ENCODE results near the gene RBKS.
A peak's percentile ranks its signal among the peaks of the same experiment; 100 is the strongest.
"Not testable (repeated sequence)": the region's sequence is repeated elsewhere in the genome, so short reads cannot be mapped to it uniquely, and the experiment has no call there.

The RBKS gene

DNA sequence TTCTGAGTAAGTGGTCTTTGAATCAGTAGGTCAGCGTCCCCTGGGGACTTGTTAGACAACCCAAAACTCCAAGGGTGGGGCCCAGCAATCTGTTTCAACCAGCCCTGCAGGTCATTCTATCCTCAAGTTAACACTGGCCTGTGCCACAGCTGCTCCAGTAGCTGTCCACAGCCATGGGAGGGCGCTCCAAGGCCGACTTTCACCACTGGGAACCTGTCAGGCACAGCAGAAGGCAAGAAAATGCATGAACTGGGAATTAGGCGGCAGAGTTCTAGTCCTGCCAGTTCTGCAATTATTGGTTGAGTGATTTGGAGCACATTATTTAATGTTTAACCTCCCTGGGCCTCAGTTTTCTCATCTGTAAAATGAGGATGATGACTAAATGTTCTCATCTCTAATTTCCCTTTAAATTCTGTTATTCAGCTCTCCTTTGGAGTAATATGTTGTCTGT is 136.0 kb downstream of the RBKS start:
- TF ChIP-seq, protein P1, sequence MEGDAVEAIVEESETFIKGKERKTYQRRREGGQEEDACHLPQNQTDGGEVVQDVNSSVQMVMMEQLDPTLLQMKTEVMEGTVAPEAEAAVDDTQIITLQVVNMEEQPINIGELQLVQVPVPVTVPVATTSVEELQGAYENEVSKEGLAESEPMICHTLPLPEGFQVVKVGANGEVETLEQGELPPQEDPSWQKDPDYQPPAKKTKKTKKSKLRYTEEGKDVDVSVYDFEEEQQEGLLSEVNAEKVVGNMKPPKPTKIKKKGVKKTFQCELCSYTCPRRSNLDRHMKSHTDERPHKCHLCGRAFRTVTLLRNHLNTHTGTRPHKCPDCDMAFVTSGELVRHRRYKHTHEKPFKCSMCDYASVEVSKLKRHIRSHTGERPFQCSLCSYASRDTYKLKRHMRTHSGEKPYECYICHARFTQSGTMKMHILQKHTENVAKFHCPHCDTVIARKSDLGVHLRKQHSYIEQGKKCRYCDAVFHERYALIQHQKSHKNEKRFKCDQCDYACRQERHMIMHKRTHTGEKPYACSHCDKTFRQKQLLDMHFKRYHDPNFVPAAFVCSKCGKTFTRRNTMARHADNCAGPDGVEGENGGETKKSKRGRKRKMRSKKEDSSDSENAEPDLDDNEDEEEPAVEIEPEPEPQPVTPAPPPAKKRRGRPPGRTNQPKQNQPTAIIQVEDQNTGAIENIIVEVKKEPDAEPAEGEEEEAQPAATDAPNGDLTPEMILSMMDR (IDR thresholded peaks at IDR 0.05; ENCODE audit: extremely low read depth, missing control alignments) = peak; percentile 90
- DNase-seq (ENCODE audit: low spot score) = peak; percentile 69

DNA sequence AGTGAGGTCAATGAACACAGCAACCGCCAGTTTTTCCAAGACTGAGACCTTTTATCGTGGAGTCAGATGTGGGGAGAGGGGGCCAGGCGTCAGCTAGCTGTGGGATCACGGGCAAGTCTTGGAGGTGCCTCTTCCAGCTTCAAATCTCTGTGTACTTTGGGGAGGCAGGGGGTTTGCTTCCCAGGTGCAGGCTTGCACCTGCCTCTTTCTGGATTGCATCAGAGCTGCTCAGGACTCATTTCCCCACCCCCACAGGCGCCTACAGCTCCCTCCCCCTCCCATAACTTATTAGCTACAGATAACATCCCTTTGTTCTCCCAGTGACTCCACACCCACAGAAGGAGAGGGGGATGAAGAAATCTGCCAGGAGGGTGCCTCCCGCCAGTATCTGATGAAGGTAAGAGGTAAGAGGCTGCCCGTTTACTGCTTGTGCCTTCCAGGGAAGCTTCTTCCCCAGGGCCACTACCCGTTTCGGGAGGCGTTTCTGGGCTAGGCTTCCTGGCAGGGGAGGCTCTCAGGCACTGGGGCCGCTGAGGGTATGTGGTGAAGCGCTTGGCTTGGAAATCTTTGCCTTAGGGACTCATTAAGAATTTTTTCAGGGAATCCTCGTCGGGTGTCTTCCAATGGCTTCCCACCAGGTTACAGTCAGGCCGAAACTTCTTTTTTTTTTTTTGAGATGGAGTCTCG is 137.5 kb downstream of the RBKS start:
- no peak for DNase-seq (ENCODE audit: low spot score)
- TF ChIP-seq, protein P1 (IDR thresholded peaks at IDR 0.05; ENCODE audit: extremely low read depth, missing control alignments) = no peak

DNA sequence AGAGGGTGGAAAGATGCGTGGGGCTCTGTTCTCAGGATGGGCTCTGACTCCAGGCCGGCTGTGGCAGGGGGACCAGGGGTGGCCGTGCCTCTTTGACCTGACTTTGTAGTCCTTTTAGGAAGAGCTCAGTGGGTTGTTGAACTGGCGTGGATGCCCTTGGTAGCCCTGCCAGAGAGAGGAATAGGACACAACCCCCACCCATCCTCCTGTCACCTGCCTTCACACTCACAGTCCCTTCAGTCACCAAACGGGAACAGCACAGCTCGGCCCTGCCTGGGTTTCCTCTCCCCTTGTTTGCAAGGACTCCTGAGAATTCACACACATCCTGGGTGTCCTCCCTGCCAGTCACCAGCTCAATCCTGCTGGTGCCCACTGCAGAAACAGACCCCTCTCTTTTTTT is 138.8 kb downstream of the RBKS start:
- no peak for DNase-seq (ENCODE audit: low spot score)
- TF ChIP-seq, protein P1 (IDR thresholded peaks at IDR 0.05; ENCODE audit: extremely low read depth, missing control alignments) = no peak

DNA sequence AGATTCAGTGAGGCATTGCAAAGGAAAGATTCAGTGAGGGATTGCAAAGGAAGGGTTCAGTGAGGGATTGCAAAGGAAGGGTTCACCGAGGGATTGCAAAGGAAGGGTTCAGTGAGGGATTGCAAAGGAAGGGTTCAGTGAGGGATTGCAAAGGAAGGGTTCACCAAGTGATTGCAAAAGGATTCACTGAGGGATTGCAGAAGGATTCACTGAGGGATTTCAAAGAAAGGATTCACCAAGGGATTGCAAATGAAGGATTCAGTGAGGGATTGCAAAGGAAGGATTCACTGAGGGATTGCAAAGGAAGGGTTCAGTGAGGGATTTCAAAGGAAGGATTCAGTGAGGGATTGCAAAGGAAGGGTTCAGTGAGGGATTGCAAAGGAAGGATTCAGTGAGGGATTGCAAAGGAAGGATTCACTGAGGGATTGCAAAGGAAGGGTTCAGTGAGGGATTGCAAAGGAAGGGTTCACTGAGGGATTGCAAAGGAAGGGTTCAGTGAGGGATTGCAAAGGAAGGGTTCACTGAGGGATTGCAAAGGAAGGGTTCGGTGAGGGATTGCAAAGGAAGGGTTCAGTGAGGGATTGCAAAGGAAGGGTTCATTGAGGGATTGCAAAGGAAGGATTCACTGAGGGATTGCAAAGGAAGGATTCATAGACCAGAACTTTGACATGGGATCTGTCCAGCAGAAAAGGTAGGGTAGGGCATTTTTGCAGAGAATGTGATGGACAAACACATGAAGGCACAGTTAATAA is 141.2 kb downstream of the RBKS start:
- DNase-seq (ENCODE audit: low spot score) = not testable (repeated sequence)

DNA sequence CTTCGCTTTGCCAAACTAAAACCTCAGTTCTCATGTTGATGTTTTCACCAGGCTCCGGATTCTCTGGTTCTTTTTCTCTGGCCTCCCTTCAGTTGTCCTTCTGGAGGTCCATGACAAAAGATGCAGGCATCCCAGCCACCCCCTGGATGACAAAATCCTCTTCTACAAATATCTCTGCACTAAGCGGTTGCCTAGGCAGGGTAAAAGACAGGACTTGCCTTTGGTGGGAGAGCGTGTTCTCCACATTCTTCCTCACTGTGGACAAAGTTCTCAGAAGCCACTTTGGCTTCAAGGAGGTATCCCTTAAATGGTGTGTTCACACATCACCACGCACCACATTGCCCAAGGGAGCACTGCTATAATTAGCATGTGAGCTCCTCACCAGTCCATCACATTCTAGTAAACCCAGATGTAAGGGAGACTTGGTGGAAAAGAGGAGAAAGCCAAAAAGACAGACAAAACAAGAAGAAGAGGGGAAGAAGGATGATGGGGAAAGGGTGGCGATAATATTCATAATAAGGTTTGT is 142.3 kb downstream of the RBKS start:
- DNase-seq (ENCODE audit: low spot score) = no peak
- TF ChIP-seq, protein P1 (IDR thresholded peaks at IDR 0.05; ENCODE audit: extremely low read depth, missing control alignments) = no peak

DNA sequence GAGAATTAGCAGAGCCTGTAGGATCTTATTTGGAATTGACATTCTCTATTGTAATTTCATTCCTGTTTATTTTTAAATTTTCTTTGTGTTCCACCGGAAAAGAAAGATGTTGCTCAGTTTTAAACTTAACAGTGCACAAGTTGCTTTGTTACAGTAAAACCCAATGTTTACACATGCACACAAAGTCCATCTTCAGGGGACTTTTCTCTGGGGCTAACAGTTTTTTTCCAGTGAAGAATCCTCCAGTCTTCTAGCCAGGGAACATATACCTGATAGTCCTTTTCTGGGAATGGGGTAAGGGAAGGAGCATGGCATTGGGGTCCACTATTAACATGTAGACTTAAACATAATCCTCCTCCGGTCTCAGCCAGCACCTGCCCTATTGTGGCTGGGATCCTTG is 143.9 kb downstream of the RBKS start:
- no peak for DNase-seq (ENCODE audit: low spot score)
- TF ChIP-seq, protein P1 (IDR thresholded peaks at IDR 0.05; ENCODE audit: extremely low read depth, missing control alignments) = no peak

DNA sequence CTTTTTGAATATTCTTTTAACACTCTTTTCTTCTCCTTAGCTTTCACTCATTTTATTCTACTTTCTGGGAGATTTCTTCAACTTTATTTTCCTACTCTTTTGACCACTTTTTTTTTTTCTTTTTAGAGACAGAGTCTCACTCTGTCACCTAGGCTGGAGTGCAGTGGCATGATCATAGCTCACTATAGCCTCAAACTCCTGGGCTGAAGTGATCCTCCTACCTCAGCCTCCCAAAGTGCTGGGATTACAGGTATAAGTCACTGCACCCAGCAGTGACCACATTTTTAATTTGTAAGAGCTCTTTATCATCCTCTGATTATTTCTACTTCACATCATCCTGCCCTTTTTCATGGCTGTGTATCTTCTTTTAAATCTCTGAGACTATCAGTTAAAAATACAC is 144.7 kb downstream of the RBKS start:
- DNase-seq (ENCODE audit: low spot score) = not testable (repeated sequence)

DNA sequence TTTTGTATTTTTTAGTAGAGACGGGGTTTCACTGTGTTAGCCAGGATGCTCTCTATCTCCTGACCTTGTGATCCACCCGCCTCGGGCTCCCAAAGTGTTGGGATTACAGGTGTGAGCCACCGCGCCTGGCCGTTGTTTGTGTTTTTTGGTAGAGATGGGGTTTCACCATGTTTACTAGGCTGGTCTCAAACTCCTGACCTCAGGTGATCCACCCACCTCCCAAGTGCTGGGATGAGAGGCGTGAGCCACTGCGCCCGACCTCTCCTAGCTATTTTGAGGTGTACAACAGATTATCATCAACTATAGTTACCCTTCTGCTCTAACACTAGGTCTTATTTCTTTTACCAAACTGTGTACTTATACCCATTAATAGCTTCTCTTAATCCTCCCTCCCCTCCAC is 147.6 kb downstream of the RBKS start:
- no peak for DNase-seq (ENCODE audit: low spot score)
- TF ChIP-seq, protein P1 (IDR thresholded peaks at IDR 0.05; ENCODE audit: extremely low read depth, missing control alignments) = no peak

Measured in GM20000 (cell line).